ENCODE data around the gene TAAR2. TPM values are rescaled to one million over a fixed set of nuclear protein-coding genes. Genes with fewer than 3 reads are reported as not detected.

TAAR2 gene
- total and polyA plus RNA-seq, 11 donors: not detected

DNA sequence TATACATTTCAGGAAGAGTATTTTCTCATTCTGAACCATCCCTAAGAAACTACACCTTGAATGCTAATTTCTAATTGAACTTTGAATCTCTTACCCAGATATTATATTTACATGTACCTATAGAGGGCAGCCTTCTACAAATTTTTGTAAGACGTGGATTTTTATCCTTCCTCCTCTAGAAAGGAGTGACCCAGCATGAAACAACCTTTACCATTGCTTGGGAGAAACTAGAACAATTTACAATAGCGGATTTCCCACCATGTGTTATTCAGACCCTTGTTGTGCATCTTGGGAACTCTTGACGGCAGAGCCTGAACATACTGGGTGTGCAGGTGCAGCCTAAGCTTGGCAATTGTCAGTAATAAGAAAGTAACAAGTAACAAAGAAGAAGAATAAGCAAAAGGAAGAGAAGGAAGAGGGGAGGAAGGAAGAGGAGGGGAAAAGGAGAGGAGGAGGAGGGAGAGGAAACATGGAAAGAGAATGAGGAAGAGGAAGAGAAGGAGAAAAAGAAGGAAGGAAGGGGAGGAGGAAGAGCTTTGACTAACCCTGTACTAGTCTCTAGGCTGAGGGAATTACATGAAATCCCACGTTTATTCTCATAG lies 45.7 kb upstream of the TAAR2 start:
- Histone ChIP-seq H3K4me3 (no peak overlapping the region), H3K9me3 (peaks cover 0 to 2% (median 0%) of the 10 kb centered on the region in 12 donors), H3K27me3 (peaks cover 0 to 3% (median 0%) of the 10 kb centered on the region in 9 donors), H3K4me1 (peaks cover 0 to 4% (median 0%) of the 10 kb centered on the region in 12 donors), H3K27ac (peak overlapping the region in 1 of 12 donors; percentile 42), H3K36me3 (no peaks in the 10 kb centered on the region)
- DNase-seq (no peak), ATAC-seq (peak; percentile 37 to 73 (median 54))
- 14 to 18% (median 14%) methylated on average over 4 of the region's 4 CpGs for WGBS, 4 donors
- TF ChIP-seq CTCF (IDR thresholded peaks at IDR 0.05) (peak; percentile 26 to 70 (median 49)), POLR2A (IDR thresholded peaks at IDR 0.05) (no peak)
- intact Hi-C loops (cut with DNase I): loop anchor here (1.0 to 10.0 kb wide), 12 partner anchors 95 to 885 kb away; partner anchors contain the start of genes SLC18B1 (in 4 of the 10) and TAAR9 (in 1 of the 10)

DNA sequence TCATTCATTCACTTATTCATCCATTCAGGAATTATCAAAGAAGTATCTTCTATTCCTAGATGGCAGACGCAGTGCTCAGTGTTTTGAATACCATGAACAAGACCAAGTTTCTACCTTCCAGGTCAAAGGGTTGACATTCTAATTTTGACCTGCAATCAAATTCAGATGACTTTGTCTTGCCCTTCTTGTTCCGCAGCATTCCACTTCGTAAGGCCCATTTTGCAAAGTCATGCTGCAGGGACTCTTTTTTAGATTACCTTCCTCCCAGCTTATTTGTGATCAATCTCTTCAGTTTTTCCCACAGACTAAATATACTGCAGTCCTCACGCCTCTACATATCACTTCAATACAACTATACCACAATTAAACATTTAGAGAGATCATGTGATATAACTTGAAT lies 42.0 kb upstream of the TAAR2 start:
- WGBS, 4 donors: 79 to 91% (median 87%) methylated on average over 4 of the region's 4 CpGs
- Histone ChIP-seq H3K9me3 (peaks cover 0 to 6% (median 0%) of the 10 kb centered on the region in 12 donors), H3K4me1 (peaks cover 0 to 4% (median 0%) of the 10 kb centered on the region in 12 donors), H3K36me3 (no peaks in the 10 kb centered on the region), H3K27ac (no peak overlapping the region), H3K4me3 (no peak overlapping the region), H3K27me3 (no peaks in the 10 kb centered on the region)
- TF ChIP-seq POLR2A (IDR thresholded peaks at IDR 0.05) (no peak), CTCF (IDR thresholded peaks at IDR 0.05) (no peak)
- intact Hi-C loops (cut with DNase I): loop anchor here in 4 of 10 donors (5.0 to 10.0 kb wide), 5 partner anchors 99 to 889 kb away; partner anchors contain the start of gene TAAR9 (in 1 of the 4)
- ATAC-seq (no peak), DNase-seq (no peak)

DNA sequence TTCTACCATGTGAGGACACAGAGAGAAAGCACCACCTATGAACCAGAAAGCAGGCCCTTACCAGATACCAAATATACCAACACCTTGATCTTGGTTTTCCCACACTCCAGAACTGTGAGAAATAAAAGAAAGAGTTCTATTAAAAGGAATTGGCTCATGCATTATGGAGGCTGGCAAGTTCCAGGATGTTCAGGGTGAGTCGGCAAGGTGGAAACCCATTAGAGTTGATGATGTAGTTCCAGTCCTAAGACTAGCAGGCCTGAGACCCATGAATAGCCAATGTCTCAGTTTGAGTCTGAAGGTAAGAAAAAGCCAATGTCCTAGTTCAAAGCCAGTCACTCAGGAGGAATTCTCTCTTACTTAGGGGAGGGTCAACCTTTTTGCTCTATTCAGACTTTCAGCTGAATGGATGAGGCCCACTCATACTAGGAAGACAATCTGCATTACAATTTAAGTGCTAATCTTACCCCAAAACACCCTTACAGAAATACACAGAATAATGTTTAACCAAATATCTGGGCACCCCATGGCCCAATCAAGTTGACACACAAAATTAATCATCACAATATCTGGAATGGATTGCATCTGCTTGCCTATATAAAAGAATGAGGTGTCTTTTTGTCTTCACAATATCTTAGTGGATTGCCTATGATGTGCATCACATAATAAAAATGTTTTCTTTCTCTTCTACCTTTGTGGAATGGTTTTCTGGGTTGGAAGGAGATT lies 40.4 kb upstream of the TAAR2 start:
- Histone ChIP-seq H3K4me3 (no peak overlapping the region), H3K36me3 (no peaks in the 10 kb centered on the region), H3K4me1 (no peaks in the 10 kb centered on the region), H3K27me3 (no peaks in the 10 kb centered on the region), H3K9me3 (peaks cover 0 to 6% (median 0%) of the 10 kb centered on the region in 12 donors), H3K27ac (no peak overlapping the region)
- ATAC-seq (no peak), DNase-seq (no peak)
- 82 to 98% (median 88%) methylated on average over 1 of the region's 1 CpG for WGBS, 4 donors
- no peak for TF ChIP-seq POLR2A (IDR thresholded peaks at IDR 0.05)
- TF ChIP-seq CTCF (IDR thresholded peaks at IDR 0.05): no peak
- intact Hi-C loops (cut with DNase I): loop anchor here in 4 of 10 donors (5.0 to 10.0 kb wide), 5 partner anchors 100 to 890 kb away; partner anchors contain the start of gene TAAR9 (in 1 of the 4)

GRCh38 chr6:132663661-132664060 lies 39.6 kb upstream of the TAAR2 start:
- intact Hi-C loops (cut with DNase I): loop anchor here in 4 of 10 donors (1.0 to 10.0 kb wide), 4 partner anchors 13 to 891 kb away; partner anchors contain the start of gene TAAR9 (in 1 of the 4)
- Histone ChIP-seq H3K27ac (no peak overlapping the region), H3K9me3 (peaks cover 0 to 6% (median 0%) of the 10 kb centered on the region in 12 donors), H3K4me1 (no peaks in the 10 kb centered on the region), H3K27me3 (no peaks in the 10 kb centered on the region), H3K4me3 (no peak overlapping the region), H3K36me3 (no peaks in the 10 kb centered on the region)
- 74 to 80% (median 77%) methylated on average over 1 of the region's 1 CpG for WGBS, 4 donors
- TF ChIP-seq POLR2A (IDR thresholded peaks at IDR 0.05) (no peak), CTCF (IDR thresholded peaks at IDR 0.05) (no peak)
- DNase-seq (no peak), ATAC-seq (no peak)
